ENCODE measurements around the gene TMEM187.
A peak's percentile ranks its signal among the peaks of the same experiment; 100 is the strongest.

TMEM187 gene, protein sequence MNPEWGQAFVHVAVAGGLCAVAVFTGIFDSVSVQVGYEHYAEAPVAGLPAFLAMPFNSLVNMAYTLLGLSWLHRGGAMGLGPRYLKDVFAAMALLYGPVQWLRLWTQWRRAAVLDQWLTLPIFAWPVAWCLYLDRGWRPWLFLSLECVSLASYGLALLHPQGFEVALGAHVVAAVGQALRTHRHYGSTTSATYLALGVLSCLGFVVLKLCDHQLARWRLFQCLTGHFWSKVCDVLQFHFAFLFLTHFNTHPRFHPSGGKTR
- total RNA-seq = 7.0 to 10.0 reads per million in 2 donors

- DNase-seq = peak; percentile 84
Observed at GRCh38 chrX:153972368-153973126, at the start of gene TMEM187. TMEM187 (plus strand) TSS chrX:153972754; CDS start chrX:153982063, 9,309 bp downstream.

DNA sequence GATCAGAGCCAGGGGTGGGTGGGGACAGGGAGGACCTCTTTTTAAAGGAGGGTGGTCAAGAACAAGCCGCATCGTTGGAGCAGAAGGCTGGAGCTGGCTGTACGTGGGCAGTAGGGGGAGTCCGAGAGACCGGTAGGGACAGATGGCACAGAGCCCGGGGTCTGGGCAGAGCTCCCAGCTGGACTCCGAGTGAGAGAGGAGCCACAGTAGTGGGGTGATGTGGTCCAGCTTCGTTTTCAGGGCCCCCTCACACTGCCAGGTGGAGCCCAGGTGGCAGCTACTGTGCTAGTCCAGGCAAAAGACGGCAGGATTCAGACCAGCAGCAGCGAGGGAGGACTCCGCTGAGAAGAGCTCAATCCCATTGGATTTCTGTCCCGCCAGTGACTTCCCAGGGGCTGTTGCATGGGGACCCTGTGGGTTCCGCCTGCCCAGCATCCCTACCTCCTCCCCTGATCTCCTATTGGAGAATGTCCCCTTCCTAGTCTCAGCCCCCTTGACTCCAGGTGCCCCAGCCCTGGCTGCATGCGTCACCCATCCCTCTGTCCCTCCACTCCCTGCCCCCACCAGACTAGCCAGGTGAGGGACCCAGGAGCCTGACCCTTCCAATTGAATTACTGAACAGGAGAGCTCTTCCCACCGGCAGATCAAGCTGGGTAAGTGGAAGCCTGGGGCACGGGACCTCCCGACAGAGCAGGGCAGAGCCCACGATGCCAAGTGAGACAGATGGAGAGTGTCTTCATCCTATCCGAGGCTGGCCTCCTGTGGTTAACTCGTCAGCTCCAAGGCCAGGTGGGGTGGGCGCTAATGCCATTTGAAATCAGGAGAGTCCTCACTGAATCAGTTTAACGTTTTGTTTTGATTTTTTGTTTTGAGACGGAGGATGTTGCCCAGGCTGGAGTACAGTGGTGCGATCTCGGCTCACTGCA, 49.4 kb upstream of the TMEM187 start:
- no peak for DNase-seq

DNA sequence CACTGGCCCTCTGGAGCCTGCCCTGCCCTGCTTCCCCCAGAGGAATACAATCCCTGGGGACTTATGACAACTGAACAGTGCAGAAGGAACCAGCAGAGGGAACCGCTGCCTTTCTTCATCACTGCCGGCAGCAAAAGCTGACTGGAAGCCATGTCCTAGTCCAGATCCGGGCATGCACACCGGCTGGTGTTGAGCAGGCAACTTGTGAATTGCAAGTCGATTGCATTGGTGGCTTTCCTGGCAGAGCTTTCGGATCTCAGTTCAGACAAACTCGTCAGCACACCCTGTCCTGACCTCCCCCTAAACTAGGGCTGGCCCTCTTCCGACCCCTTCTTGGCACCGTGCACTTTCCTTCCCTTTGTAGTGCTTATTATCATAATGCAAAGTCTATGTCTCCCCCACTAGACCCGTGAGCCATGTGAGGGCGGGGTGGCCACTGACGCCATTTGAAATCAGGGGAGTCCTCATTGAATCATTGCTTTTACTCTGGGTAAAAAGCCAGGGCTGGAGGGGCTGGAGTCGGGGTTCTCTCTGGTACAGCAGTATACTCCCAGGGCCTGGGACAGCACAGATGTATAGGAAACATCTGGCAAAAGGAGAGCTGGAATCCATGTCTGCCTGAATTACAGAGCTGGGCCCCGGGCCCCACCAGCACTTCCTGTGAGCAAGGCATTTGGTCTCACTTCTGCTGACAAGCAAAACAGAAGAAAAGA, 48.2 kb upstream of the TMEM187 start:
- DNase-seq = peak; percentile 29

DNA sequence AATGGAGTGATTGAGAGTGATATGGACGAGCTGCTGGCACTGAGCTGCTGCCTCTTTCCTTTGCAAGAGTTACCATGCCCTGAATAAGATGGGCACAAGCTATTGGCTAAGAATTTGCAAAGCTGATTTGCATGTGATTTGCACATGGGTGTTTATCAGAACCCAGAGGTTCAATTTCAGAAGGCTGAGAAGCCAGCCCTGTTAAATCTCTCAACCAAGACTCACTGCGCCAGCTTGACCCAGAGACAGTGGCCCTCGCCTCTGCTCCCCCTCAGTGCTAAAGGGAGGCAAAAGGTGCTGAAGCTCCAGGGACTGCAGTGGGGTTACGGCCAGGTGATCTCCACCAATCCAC, 47.2 kb upstream of the TMEM187 start:
- no peak for DNase-seq

DNA sequence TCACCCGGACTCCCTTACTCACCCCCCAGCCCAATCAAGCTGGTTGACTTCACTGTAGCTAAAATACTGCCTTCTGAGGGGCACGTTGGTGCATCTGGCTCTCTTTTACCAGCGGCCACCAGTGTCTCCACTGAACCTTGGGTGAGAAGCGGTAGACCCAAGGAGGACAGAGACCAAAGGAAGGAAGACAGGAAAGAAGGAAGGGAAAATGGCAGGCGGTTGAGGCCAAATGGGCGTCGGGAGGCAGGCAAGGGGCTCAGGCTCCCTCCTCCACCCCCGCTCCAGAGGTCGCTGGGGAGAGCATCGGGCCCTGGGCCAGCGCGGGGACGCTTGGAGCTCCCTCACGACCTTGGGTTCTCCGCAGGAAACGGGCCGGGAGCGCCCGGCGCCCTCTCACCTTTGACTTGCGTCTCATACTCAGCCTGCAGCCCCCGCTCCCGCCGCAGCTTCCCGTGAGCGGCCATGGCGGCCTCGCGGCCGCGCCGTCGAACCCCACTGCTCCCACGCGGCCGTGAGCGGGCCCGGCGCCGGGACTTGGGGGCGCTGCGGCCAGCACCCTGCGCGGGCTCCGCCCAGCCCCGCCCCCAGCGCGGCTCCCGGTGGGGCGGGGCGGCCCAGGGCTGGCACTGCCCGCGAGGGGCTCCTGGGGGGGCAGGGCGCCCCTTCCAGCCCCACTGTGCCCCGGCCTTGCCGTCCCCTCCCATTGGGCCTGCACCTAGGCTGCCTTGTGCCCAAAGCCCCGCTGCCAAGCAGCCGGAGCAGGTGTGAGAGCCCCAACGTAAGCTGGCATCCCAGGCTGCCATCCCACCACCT, 46.6 kb upstream of the TMEM187 start, which contains the start of gene ARHGAP4:
Gene ARHGAP4, minus strand, starts transcription at position 526 of the 813 bp plus-strand sequence. Its CDS starts 62 bp downstream, at position 464.
- DNase-seq = peak; percentile 32

DNA sequence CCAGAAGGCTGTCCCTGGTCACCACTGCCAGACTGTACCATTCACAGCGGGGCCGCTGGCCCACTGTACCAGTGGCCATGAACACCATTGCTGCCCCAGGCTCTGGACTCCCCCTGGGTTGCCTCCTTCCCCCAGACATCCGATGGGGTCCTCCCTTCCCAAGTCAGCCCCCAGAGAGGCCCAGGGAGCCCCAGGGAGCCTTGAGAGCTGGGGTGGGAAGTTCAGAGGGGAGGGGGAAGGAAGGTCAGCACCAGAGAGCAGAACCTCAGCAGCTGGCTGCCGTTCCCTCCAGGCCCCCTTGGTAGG, 46.0 kb upstream of the TMEM187 start:
- DNase-seq = no peak

GRCh38 chrX:153926858-153927671, 45.5 kb upstream of the TMEM187 start:
- peak; percentile 73 for DNase-seq

GRCh38 chrX:153927672-153927921, 45.0 kb upstream of the TMEM187 start:
- DNase-seq = no peak

DNA sequence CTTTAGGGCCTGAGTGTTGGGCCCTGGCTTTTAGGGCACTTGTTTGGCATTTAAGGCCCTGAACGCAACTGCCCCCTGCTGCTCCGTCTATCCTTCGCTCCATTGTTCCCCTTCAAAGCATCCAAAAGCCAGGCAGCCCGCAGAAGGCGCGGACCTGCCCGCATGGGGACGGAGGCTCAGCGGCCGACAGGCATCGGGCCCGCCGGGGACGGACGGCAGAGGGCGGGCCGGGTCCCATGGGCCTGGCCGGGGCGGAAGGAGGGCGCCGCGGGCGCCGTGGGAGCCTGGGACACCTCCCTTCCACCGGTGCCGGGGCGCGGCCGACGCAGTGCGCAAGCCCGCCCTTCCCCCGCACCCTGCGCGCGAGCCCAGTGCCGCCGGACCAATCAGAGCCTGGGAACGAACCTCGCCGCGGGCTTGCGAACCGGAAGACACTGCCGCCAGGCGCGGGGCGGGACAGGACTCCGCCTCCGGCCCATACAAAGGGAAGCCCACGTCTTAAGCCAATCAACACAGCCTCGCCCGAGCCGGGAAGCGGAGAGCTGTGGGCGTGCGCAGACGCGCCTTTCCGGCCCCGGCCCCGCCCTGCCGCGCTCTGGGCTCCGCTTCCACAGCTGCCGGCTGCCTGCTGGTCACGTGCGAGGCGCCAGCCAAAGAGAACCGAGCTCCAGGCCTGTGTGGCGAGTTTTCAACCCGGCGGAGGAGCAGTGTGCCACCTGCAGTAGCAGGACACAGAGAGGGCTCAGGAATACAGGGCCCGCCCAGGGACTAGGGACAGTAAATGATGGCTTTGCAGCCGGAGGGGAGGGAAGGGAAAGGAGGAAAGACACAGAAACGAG, 44.4 kb upstream of the TMEM187 start:
- peak; percentile 89 for DNase-seq

DNA sequence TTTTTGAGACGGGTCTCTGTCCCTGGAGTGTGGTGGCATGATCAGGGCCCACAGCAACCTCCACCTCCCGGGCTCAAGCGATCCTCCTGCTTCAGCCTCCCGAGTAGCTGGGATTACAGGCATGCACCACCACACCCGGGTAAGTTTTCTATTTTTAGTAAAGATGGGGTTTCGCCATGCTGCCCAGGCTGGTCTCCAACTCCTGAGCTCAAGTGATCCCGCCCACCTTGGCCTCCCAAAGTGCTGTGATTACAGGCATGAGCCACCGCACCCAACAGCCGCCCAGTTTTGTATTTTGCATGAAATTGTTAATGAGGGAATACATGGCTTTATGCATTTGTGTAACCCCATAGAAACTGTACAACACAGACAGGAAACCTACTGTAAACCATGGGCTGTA, 43.7 kb upstream of the TMEM187 start:
- no peak for DNase-seq

GRCh38 chrX:153929576-153929975, 43.0 kb upstream of the TMEM187 start:
- no peak for DNase-seq

DNA sequence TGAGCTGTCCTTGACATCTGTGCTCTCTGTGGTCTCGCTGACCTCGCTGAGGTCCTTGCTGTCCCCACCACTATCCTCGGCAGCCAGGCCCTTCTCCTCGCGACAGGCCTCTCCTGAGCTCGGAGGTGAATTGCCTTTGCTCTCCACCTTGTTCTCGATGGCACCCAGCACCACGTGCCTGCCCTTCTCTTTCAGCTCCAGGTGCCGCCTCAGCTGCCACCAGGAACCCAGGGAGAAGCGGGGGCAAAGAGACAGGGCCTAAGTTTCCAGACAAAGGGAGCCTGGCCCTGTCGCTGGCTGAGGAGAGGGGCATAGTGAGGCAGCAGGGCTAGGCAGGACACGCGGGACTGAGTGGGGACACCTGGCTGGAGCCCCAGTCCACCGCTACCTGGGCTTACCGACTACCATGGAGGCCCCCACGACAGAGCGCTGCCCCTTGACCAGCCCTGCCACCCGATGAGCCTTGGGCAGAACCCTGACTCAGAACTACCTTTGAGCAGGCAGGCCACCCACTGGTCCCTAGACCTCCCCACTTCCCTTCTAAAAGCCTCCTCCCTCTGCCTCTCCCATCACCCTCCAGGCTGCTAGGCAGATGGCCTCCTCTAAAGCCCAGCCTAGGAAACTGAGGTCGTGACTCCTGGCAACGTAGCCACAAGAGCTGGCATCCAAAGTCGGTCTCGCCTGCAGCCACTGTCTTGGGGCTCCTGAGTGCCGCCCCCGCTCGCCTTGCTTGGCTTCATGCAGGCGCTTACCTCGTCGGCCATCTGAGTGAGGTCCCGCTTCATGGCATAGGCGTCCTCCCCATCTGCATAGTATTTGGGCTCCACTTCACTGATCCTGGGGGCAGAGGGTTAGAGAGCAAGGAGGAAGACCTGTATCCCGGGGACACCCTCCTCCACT, 42.3 kb upstream of the TMEM187 start:
- DNase-seq = no peak

- no peak for DNase-seq
Observed at GRCh38 chrX:153931151-153931550, 41.4 kb upstream of the TMEM187 start.

DNA sequence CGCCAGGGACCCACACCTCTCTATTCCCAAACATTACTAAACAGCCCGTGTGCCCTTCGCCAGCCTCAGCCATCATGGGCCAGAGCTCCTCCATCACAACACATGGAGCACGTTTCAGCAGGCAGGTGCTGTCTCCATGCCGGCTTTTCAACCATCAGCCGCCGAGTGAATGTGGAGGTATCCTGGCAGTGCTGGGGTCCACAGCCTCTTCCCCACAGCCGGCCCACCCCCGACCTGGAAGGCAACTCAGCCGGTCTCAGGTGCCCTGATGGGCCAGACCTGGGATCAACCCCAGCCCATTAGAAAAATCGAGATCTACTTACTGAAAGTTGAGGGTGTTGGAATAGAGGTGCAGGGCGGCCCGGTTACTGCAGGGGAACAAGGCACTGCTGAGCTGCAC, 40.8 kb upstream of the TMEM187 start:
- DNase-seq = no peak

DNA sequence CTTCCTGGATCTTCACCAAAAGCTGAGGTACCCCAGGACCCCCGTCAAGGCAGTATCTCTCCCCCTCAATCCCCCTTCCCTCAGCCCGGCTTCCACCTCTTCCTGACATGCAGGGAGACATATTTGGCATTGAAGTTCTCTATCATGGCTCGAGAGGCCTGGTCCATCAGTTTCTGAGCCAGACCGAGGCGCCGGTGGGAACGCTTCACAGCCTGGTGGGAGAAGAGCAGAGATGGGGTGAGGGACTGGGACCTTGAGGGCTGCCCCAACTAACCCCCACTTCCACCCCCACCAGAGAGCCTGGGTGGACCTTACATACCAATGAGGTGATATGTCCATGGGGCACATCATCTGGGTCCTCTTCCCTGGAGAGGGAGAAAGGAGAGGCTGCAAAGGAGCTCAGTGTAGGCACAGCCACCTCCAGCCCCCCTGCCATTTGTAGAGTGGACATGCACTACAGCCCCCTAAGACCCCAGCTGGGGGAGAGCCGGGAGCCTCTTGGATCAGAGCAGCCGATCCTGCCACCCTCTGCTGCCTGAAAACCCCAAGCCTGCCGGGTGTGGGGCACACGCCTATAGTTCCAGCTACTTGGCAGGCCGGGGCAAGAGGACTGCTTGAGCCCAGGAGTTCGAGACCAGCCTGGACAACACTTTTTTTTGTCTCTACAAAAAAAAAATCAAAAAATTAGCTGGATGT, 40.2 kb upstream of the TMEM187 start:
- no peak for DNase-seq

DNA sequence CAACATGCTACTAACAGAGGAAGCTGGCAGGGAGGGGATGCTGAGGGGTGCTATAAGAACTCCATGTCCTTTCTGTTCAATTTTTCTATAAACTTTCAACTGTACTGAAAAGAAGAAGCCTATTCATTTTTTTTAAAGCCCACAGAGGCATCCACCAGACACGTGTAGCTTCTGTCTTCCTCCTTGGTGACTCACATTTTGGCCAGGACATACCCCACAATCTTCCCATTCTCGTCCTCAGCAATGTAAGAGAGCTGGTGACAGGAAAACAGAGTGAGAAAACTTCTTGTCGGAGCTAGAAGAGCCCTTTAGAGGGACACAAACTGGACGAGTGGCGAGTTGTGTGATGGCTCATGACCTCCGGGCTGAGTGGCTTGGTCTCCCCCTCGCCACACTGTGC, 38.8 kb upstream of the TMEM187 start:
- DNase-seq = no peak

- DNase-seq = no peak
Observed at GRCh38 chrX:153934148-153934761, 38.3 kb upstream of the TMEM187 start.

- DNase-seq = peak; percentile 46
Observed at GRCh38 chrX:153934762-153935325, 37.7 kb upstream of the TMEM187 start, which contains the start of gene NAA10. NAA10 (minus strand) TSS chrX:153935037; CDS start chrX:153934904, 133 bp downstream.

All from T-helper 9 cell (primary cell).